ENCODE data around the gene POLR3H.
A peak's percentile ranks its signal among the peaks of the same experiment; 100 is the strongest.
"Not testable (repeated sequence)": the region's sequence is repeated elsewhere in the genome, so short reads cannot be mapped to it uniquely, and the experiment has no call there.

The POLR3H gene

GRCh38 chr22:41543854-41544670 is at the start of gene POLR3H:
Gene POLR3H, minus strand, starts transcription at chr22:41544470. Its CDS starts 369 bp downstream, at chr22:41544101.
- H3K27ac Mint-ChIP-seq = peak within 1 kb of the TSS; percentile 81
- H3K4me1 Mint-ChIP-seq = peaks cover 56% of the 10 kb centered on the region
- ATAC-seq = peak; percentile 98
- H3K4me3 Mint-ChIP-seq = peak within 1 kb of the TSS; percentile 94
- peak; percentile 85 to 96 for DNase-seq (ENCODE audit: low spot score in 2 of 2)
- H3K36me3 Mint-ChIP-seq = peaks cover 26% of the 10 kb centered on the region
- no peaks in the 10 kb centered on the region for H3K9me3 Mint-ChIP-seq

GRCh38 chr22:41593336-41593960 is 49.2 kb upstream of the POLR3H start:
- not testable (repeated sequence) for H3K27ac Mint-ChIP-seq; H3K4me3 Mint-ChIP-seq; H3K9me3 Mint-ChIP-seq; ATAC-seq; DNase-seq (ENCODE audit: low spot score in 2 of 2)
- peaks cover 21% of the 10 kb centered on the region for H3K4me1 Mint-ChIP-seq
- H3K36me3 Mint-ChIP-seq = peaks cover 26% of the 10 kb centered on the region

- peaks cover 14% of the 10 kb centered on the region for H3K36me3 Mint-ChIP-seq
- ATAC-seq (peak; percentile 97), DNase-seq (ENCODE audit: low spot score in 2 of 2) (peak; percentile 96 to 100)
- H3K27ac Mint-ChIP-seq = peak within 1 kb of the TSS; percentile 88
- H3K4me1 Mint-ChIP-seq = peaks cover 29% of the 10 kb centered on the region
- H3K4me3 Mint-ChIP-seq = peak within 1 kb of the TSS; percentile 87
- no peaks in the 10 kb centered on the region for H3K9me3 Mint-ChIP-seq
These were observed 45.3 kb upstream of the POLR3H start, which contains the start of gene PMM1 for GRCh38 chr22:41589391-41590241. Gene PMM1, minus strand, starts transcription at chr22:41589840. Its CDS starts 35 bp downstream, at chr22:41589805.

- peaks cover 28% of the 10 kb centered on the region for H3K36me3 Mint-ChIP-seq
- H3K27ac Mint-ChIP-seq = no peak overlapping the region
- H3K9me3 Mint-ChIP-seq = no peaks in the 10 kb centered on the region
- H3K4me3 Mint-ChIP-seq = no peak overlapping the region
- DNase-seq (ENCODE audit: low spot score in 2 of 2) (no peak), ATAC-seq (no peak)
- peaks cover 30% of the 10 kb centered on the region for H3K4me1 Mint-ChIP-seq
These were observed 43.1 kb upstream of the POLR3H start for GRCh38 chr22:41587347-41587723.

GRCh38 chr22:41585898-41586297 is 41.6 kb upstream of the POLR3H start:
- H3K9me3 Mint-ChIP-seq = no peaks in the 10 kb centered on the region
- peak overlapping the region; percentile 69 for H3K27ac Mint-ChIP-seq
- peaks cover 39% of the 10 kb centered on the region for H3K36me3 Mint-ChIP-seq
- no peak overlapping the region for H3K4me3 Mint-ChIP-seq
- ATAC-seq (no peak), DNase-seq (ENCODE audit: low spot score in 2 of 2) (no peak)
- peaks cover 30% of the 10 kb centered on the region for H3K4me1 Mint-ChIP-seq

GRCh38 chr22:41584881-41585280 is 40.6 kb upstream of the POLR3H start:
- Mint-ChIP-seq H3K4me3 (no peak overlapping the region), H3K9me3 (no peaks in the 10 kb centered on the region), H3K4me1 (peaks cover 30% of the 10 kb centered on the region), H3K27ac (peak overlapping the region; percentile 48), H3K36me3 (peaks cover 39% of the 10 kb centered on the region)
- ATAC-seq (no peak), DNase-seq (ENCODE audit: low spot score in 2 of 2) (no peak)

- DNase-seq (ENCODE audit: low spot score in 2 of 2) (no peak), ATAC-seq (no peak)
- H3K27ac Mint-ChIP-seq = peak overlapping the region; percentile 12
- H3K4me3 Mint-ChIP-seq = no peak overlapping the region
- peaks cover 11% of the 10 kb centered on the region for H3K4me1 Mint-ChIP-seq
- H3K36me3 Mint-ChIP-seq = peaks cover 35% of the 10 kb centered on the region
- H3K9me3 Mint-ChIP-seq = no peaks in the 10 kb centered on the region
These were observed 38.4 kb upstream of the POLR3H start for GRCh38 chr22:41582694-41583093.

GRCh38 chr22:41579997-41580355 is 35.7 kb upstream of the POLR3H start:
- ATAC-seq = no peak
- Mint-ChIP-seq H3K36me3 (peaks cover 41% of the 10 kb centered on the region), H3K9me3 (no peaks in the 10 kb centered on the region), H3K4me1 (peaks cover 5% of the 10 kb centered on the region), H3K4me3 (no peak overlapping the region), H3K27ac (no peak overlapping the region)
- no peak for DNase-seq (ENCODE audit: low spot score in 2 of 2)

- H3K27ac Mint-ChIP-seq = no peak overlapping the region
- peaks cover 40% of the 10 kb centered on the region for H3K36me3 Mint-ChIP-seq
- no peak for ATAC-seq
- no peak for DNase-seq (ENCODE audit: low spot score in 2 of 2)
- H3K9me3 Mint-ChIP-seq = no peaks in the 10 kb centered on the region
- H3K4me1 Mint-ChIP-seq = no peaks in the 10 kb centered on the region
- H3K4me3 Mint-ChIP-seq = no peak overlapping the region
These were observed 35.2 kb upstream of the POLR3H start for GRCh38 chr22:41579297-41579996.

GRCh38 chr22:41578818-41579217 is 34.5 kb upstream of the POLR3H start:
- Mint-ChIP-seq H3K36me3 (peaks cover 34% of the 10 kb centered on the region), H3K4me3 (no peak overlapping the region), H3K4me1 (no peaks in the 10 kb centered on the region), H3K9me3 (no peaks in the 10 kb centered on the region), H3K27ac (no peak overlapping the region)
- no peak for DNase-seq (ENCODE audit: low spot score in 2 of 2)
- no peak for ATAC-seq

- no peak overlapping the region for H3K4me3 Mint-ChIP-seq
These were observed 33.8 kb upstream of the POLR3H start for GRCh38 chr22:41578114-41578513.

GRCh38 chr22:41576877-41577276 is 32.6 kb upstream of the POLR3H start:
- Mint-ChIP-seq H3K36me3 (peaks cover 17% of the 10 kb centered on the region), H3K9me3 (no peaks in the 10 kb centered on the region), H3K27ac (no peak overlapping the region), H3K4me1 (no peaks in the 10 kb centered on the region), H3K4me3 (no peak overlapping the region)
- ATAC-seq (peak; percentile 57), DNase-seq (ENCODE audit: low spot score in 2 of 2) (no peak)

More at GRCh38 chr22:41578114-41578513, 33.8 kb upstream of the POLR3H start:
- Mint-ChIP-seq H3K27ac (no peak overlapping the region), H3K9me3 (no peaks in the 10 kb centered on the region), H3K4me1 (no peaks in the 10 kb centered on the region), H3K36me3 (peaks cover 28% of the 10 kb centered on the region)
- ATAC-seq (no peak), DNase-seq (ENCODE audit: low spot score in 2 of 2) (no peak)

GRCh38 chr22:41575533-41575932 is 31.3 kb upstream of the POLR3H start:
- H3K4me1 Mint-ChIP-seq = no peaks in the 10 kb centered on the region
- no peak overlapping the region for H3K4me3 Mint-ChIP-seq
- H3K9me3 Mint-ChIP-seq = no peaks in the 10 kb centered on the region
- DNase-seq (ENCODE audit: low spot score in 2 of 2) (no peak), ATAC-seq (no peak)
- H3K36me3 Mint-ChIP-seq = peaks cover 11% of the 10 kb centered on the region
- no peak overlapping the region for H3K27ac Mint-ChIP-seq

- no peaks in the 10 kb centered on the region for H3K4me1 Mint-ChIP-seq
- no peak for ATAC-seq
- no peaks in the 10 kb centered on the region for H3K9me3 Mint-ChIP-seq
- H3K36me3 Mint-ChIP-seq = peaks cover 11% of the 10 kb centered on the region
- H3K4me3 Mint-ChIP-seq = no peak overlapping the region
- no peak for DNase-seq (ENCODE audit: low spot score in 2 of 2)
- H3K27ac Mint-ChIP-seq = no peak overlapping the region
These were observed 30.6 kb upstream of the POLR3H start for GRCh38 chr22:41574847-41575381.

Measured in stimulated activated effector memory CD8-positive, alpha-beta T cell treated with anti-CD3 and anti-CD28 coated beads, Interleukin-12 subunit alpha, Interleukin-12 subunit beta, amount 100 ng/mL, for 72 hours (primary cell).